ENCODE data around the gene COL5A2.

DNA sequence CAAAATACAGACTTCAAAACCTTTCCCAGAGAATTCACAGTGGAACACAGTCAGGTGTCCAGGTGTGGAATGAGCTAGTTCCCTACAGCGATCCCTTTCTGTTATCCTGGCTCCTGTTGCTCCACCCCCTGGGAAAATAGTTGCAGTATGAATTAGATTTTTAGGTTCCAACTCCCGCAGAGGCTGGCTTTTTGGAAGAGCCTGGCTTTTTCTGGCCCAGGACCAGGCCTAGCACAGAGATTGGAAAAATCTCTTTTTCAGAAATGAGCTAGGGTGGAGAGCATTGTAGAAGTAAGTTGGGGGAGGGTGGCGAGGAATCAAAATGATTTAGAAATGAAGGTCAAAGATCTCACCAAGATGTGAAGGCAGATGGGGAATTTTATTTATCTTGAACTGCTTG is 27.1 kb downstream of the COL5A2 start:
- TF ChIP-seq, protein P1, sequence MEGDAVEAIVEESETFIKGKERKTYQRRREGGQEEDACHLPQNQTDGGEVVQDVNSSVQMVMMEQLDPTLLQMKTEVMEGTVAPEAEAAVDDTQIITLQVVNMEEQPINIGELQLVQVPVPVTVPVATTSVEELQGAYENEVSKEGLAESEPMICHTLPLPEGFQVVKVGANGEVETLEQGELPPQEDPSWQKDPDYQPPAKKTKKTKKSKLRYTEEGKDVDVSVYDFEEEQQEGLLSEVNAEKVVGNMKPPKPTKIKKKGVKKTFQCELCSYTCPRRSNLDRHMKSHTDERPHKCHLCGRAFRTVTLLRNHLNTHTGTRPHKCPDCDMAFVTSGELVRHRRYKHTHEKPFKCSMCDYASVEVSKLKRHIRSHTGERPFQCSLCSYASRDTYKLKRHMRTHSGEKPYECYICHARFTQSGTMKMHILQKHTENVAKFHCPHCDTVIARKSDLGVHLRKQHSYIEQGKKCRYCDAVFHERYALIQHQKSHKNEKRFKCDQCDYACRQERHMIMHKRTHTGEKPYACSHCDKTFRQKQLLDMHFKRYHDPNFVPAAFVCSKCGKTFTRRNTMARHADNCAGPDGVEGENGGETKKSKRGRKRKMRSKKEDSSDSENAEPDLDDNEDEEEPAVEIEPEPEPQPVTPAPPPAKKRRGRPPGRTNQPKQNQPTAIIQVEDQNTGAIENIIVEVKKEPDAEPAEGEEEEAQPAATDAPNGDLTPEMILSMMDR (IDR thresholded peaks at IDR 0.05): no peak
- TF ChIP-seq POLR2A (IDR thresholded peaks at IDR 0.05): no peak

All from adrenal gland (tissue), 5 donors.